ENCODE data around the gene FGF11. TPM values are rescaled to one million over a fixed set of nuclear protein-coding genes. Genes with fewer than 3 reads are reported as not detected.
A peak's percentile ranks its signal among the peaks of the same experiment; 100 is the strongest.

FGF11 gene
- total and polyA plus RNA-seq, 2 of the 13 experiments (the other 11 are each of a cell fraction or from before 2014, with no cell fraction given), result 0.20 to 7.6 TPM

DNA sequence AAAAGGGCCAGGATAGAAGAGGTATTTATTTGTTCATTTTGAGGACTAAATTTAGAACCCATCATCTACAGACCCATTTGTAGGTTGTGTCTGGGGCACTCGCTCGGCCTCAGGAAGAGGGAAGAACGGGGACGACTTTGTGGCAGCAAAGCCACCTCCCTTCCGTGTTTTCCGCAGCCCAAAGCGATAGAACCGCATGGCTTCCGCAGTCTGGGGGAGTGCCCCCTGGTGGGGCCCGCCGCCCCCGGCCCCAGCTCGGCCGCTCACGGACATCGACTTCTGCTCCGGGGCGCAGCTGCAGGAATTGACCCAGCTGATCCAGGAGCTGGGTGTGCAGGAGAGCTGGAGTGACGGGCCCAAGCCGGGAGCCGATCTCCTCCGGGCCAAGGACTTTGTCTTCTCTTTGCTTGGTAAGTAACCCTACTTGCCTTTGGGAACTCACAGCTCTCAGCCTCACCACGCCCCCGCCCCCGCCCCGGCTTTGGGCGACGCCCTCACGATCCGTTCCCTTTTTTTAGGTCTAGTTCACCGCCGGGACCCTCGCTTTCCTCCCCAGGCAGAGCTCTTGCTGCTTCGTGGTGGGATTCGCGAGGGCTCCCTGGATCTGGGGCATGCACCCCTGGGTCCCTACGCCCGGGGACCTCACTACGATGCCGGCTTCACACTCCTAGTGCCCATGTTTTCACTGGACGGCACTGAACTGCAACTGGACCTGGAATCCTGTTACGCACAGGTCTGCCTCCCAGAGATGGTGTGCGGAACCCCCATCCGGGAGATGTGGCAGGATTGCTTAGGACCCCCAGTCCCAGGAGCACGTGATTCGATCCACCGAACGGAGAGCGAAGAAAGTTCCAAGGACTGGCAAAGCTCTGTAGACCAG, 3.4 kb upstream of the FGF11 start (continued):
- TF ChIP-seq, protein P1, sequence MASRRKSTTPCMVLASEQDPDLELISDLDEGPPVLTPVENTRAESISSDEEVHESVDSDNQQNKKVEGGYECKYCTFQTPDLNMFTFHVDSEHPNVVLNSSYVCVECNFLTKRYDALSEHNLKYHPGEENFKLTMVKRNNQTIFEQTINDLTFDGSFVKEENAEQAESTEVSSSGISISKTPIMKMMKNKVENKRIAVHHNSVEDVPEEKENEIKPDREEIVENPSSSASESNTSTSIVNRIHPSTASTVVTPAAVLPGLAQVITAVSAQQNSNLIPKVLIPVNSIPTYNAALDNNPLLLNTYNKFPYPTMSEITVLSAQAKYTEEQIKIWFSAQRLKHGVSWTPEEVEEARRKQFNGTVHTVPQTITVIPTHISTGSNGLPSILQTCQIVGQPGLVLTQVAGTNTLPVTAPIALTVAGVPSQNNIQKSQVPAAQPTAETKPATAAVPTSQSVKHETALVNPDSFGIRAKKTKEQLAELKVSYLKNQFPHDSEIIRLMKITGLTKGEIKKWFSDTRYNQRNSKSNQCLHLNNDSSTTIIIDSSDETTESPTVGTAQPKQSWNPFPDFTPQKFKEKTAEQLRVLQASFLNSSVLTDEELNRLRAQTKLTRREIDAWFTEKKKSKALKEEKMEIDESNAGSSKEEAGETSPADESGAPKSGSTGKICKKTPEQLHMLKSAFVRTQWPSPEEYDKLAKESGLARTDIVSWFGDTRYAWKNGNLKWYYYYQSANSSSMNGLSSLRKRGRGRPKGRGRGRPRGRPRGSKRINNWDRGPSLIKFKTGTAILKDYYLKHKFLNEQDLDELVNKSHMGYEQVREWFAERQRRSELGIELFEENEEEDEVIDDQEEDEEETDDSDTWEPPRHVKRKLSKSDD (CRISPR knock-in tag; IDR thresholded peaks at IDR 0.05; ENCODE audit: low read depth), result no peak
- 0 out of 2 replicates have a peak, but pooled peaks have one; percentile 9 for TF ChIP-seq FOXC1 (CRISPR knock-in tag; IDR thresholded peaks at IDR 0.05; ENCODE audit: borderline replicate concordance)

DNA sequence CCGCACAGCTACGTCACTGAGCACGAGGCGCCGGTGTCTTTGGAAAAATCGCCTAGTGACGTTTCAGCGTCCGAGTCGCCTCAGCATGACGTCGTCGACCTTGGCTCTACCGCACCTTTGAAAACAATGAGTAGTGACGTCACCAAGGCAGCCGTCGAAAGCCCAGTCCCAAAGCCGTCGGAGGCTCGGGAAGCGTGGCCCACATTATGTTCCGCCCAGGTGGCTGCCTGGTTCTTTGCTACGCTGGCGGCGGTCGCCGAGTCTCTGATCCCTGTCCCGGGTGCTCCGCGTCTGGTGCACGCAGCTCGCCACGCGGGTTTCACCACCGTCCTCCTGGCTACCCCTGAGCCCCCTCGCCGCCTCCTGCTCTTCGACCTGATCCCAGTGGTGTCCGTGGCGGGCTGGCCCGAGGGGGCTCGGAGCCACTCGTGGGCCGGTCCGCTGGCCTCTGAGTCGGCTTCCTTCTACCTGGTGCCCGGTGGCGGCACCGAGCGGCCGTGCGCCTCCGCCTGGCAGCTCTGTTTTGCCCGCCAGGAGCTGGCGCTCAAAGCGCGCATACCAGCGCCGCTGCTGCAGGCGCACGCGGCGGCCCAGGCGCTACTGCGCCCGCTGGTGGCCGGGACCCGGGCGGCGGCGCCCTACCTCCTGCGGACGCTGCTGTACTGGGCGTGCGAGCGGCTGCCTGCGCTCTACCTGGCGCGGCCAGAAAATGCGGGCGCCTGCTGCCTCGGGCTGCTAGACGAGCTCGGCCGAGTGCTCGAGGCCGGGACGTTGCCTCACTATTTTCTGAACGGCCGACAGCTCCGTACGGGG, 2.5 kb upstream of the FGF11 start:
- peak; percentile 59 for ATAC-seq
- Histone ChIP-seq H3K4me3 (replicated peaks in 1 of 3; ENCODE audit: insufficient read depth in 1 of 3, low read depth in 2 of 3, low read length in 3 of 3) (peak overlapping the region in 1 of 3 experiments; percentile 75; a peak in 3 of 6 replicates), H3K9me3 (ENCODE audit: low read length) (no peaks in the 10 kb centered on the region), H3K27ac (ENCODE audit: extremely low read length, insufficient read depth, low read length) (no peak overlapping the region), H3K9ac (ENCODE audit: insufficient read depth, low read depth, low read length) (no peak overlapping the region), H2AFZ (ENCODE audit: low read length) (no peak overlapping the region), H3K79me2 (ENCODE audit: insufficient read depth, low read length) (no peaks in the 10 kb centered on the region), H3K36me3 (replicated peaks in 1 of 2; ENCODE audit: control insufficient read depth in 1 of 2, insufficient read depth in 2 of 2, low read length in 2 of 2) (no peaks in the 10 kb centered on the region), H4K20me1 (ENCODE audit: insufficient read depth, low read length) (no peaks in the 10 kb centered on the region), H3K27me3 (ENCODE audit: control insufficient read depth in 1 of 2, insufficient read depth in 2 of 2, low read length in 2 of 2) (peaks cover 2 to 6% of the 10 kb centered on the region in 2 experiments; a peak in 3 of 5 replicates), H3K4me2 (ENCODE audit: low read depth, low read length) (peak overlapping the region; percentile 85), H3K4me1 (ENCODE audit: insufficient read depth, low read length) (peaks cover 39% of the 10 kb centered on the region)
- no TSS peak for BruUV-seq (replicated peaks)
- ChIA-PET CTCF (ENCODE audit: low intra/inter-chr PET ratio, low total read pairs) (interaction anchor here (0.7 to 2.1 kb wide), 2 partner anchors 67 to 81 kb away, joined by 3 to 11 read pairs; no protein-coding TSS in a partner anchor), POLR2A (interaction anchor here (1.8 to 3.8 kb wide), 4 partner anchors 9 to 47 kb away, joined by 4 to 52 read pairs (median 28); partner anchors contain the start of genes CHRNB1, POLR2A and TMEM256)
- in situ Hi-C loops (cut with HindIII; ENCODE audit: extremely low pct_ligation_motif_present, low pct_unique_long_range_greater_than_20kb) (loop anchor here (5.0 kb wide), 2 partner anchors 41 to 79 kb away; partner anchors contain the start of genes TMEM95 and ZBTB4), intact Hi-C loops (cut with micrococcal nuclease; ENCODE audit: unreplicated experiment) (loop anchor here (2.0 kb wide), 1 partner anchor 76 kb away; no protein-coding TSS in a partner anchor)
- WGBS (ENCODE audit: low lambda C conversion rate), result 88% methylated on average over 62 of the region's 92 CpGs
- FAIRE-seq, result no peak
- peak; percentile 30 for DNase-seq (ENCODE audit: low spot score)
- TF ChIP-seq TEAD3 (CRISPR knock-in tag; optimal IDR thresholded peaks at IDR 0.05; ENCODE audit: borderline replicate concordance) (peak; percentile 78), SOX6 (IDR thresholded peaks at IDR 0.05) (no peak), SOX6 (CRISPR knock-in tag; IDR thresholded peaks at IDR 0.05) (no peak), KLF6 (CRISPR knock-in tag; IDR thresholded peaks at IDR 0.05) (0 out of 2 replicates have a peak, but pooled peaks have one; percentile 26), PHF5A (CRISPR knock-in tag; IDR thresholded peaks at IDR 0.05; ENCODE audit: low read depth, unreplicated experiment) (no peak), ZKSCAN1 (IDR thresholded peaks at IDR 0.05; ENCODE audit: low read length) (no peak)
- TF ChIP-seq, protein P2, sequence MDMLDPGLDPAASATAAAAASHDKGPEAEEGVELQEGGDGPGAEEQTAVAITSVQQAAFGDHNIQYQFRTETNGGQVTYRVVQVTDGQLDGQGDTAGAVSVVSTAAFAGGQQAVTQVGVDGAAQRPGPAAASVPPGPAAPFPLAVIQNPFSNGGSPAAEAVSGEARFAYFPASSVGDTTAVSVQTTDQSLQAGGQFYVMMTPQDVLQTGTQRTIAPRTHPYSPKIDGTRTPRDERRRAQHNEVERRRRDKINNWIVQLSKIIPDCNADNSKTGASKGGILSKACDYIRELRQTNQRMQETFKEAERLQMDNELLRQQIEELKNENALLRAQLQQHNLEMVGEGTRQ (IDR thresholded peaks at IDR 0.05; ENCODE audit: low read depth, low read length), result no peak
- TF ChIP-seq, protein P2 (CRISPR knock-in tag; IDR thresholded peaks at IDR 0.05; ENCODE audit: borderline replicate concordance), result no peak
- TF ChIP-seq, protein P3, sequence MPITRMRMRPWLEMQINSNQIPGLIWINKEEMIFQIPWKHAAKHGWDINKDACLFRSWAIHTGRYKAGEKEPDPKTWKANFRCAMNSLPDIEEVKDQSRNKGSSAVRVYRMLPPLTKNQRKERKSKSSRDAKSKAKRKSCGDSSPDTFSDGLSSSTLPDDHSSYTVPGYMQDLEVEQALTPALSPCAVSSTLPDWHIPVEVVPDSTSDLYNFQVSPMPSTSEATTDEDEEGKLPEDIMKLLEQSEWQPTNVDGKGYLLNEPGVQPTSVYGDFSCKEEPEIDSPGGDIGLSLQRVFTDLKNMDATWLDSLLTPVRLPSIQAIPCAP (CRISPR knock-in tag; IDR thresholded peaks at IDR 0.05; ENCODE audit: low read depth), result no peak
- TF ChIP-seq, protein P4, sequence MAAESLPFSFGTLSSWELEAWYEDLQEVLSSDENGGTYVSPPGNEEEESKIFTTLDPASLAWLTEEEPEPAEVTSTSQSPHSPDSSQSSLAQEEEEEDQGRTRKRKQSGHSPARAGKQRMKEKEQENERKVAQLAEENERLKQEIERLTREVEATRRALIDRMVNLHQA (CRISPR knock-in tag; IDR thresholded peaks at IDR 0.05), result no peak
- TF ChIP-seq, protein P5, sequence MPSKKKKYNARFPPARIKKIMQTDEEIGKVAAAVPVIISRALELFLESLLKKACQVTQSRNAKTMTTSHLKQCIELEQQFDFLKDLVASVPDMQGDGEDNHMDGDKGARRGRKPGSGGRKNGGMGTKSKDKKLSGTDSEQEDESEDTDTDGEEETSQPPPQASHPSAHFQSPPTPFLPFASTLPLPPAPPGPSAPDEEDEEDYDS (CRISPR knock-in tag; IDR thresholded peaks at IDR 0.05), result no peak

All from HepG2 (cell line).